Neuronal stem cell (in vitro differentiated cells): ENCODE data around the gene TFB1M.
"Not testable (repeated sequence)": the region's sequence is repeated elsewhere in the genome, so short reads cannot be mapped to it uniquely, and the experiment has no call there.

Experiments
- DNase-seq: peaks from one replicate; pipeline ENCODE4 v3.0.0-alpha.2; 2013; ENCODE audit warnings: low spot score
- H2AFZ ChIP-seq: one replicate; pipeline ENCODE4 v1.6.1; 2013; ENCODE audit warnings: mild to moderate bottlenecking, low read length, inconsistent platforms
- H2AK5ac ChIP-seq: 2 replicates; pipeline ENCODE4 v1.6.1; 2013; ENCODE audit warnings: low read depth, mild to moderate bottlenecking, inconsistent platforms, low read length, moderate library complexity, mixed read lengths
- H2BK120ac ChIP-seq: 2 replicates; pipeline ENCODE4 v1.6.1; 2013; ENCODE audit warnings: low read depth, mild to moderate bottlenecking, inconsistent platforms, low read length, moderate library complexity, mixed read lengths
- H2BK12ac ChIP-seq: one replicate; pipeline ENCODE4 v1.6.1; 2013; ENCODE audit warnings: low read length, inconsistent platforms
- H2BK15ac ChIP-seq: 2 replicates; pipeline ENCODE4 v1.6.1; 2013; ENCODE audit warnings: mild to moderate bottlenecking, low read length, inconsistent platforms, mixed read lengths
- H2BK5ac ChIP-seq: one replicate; pipeline ENCODE4 v1.6.1; 2013; ENCODE audit warnings: inconsistent platforms, mild to moderate bottlenecking, low read length, moderate library complexity
- H3K14ac ChIP-seq: one replicate; pipeline ENCODE4 v1.6.1; 2013; ENCODE audit warnings: low read length, inconsistent platforms
- H3K18ac ChIP-seq: 2 replicates; pipeline ENCODE4 v1.6.1; 2013; ENCODE audit warnings: low read length, inconsistent platforms
- H3K23ac ChIP-seq: 2 replicates; pipeline ENCODE4 v1.6.1; 2013; ENCODE audit warnings: low read depth, mild to moderate bottlenecking, mixed read lengths, low read length, inconsistent platforms; ENCODE audit not compliant: poor library complexity
- H3K27ac ChIP-seq: replicated peaks from 3 replicates; pipeline ENCODE4 v1.5.1; 2013; ENCODE audit warnings: low read length, inconsistent platforms
- H3K27me3 ChIP-seq, 3 experiments: 2 replicates each; pipeline ENCODE4 v1.6.1; 2013; ENCODE audit warnings: low read length in 3 of 3, mild to moderate bottlenecking in 2 of 3, inconsistent platforms in 1 of 3, low read depth in 1 of 3, mixed read lengths in 1 of 3, moderate library complexity in 1 of 3; ENCODE audit not compliant: control insufficient read depth in 3 of 3, insufficient read depth in 3 of 3
- H3K36me3 ChIP-seq, 2 donors: replicated peaks in 1 of 2; 2 replicates each; pipeline ENCODE4 v1.6.1; 2013; ENCODE audit warnings: low read length in 2 of 2; ENCODE audit not compliant: control insufficient read depth in 2 of 2, insufficient read depth in 2 of 2
- H3K4ac ChIP-seq: 2 replicates; pipeline ENCODE4 v1.6.1; 2013; ENCODE audit warnings: inconsistent platforms, mild to moderate bottlenecking, low read length, moderate library complexity
- H3K4me1 ChIP-seq, 2 donors: 1 replicate in 1 of 2; 2 replicates in 1 of 2; pipeline ENCODE4 v1.6.1; 2013; ENCODE audit warnings: low read length in 2 of 2, low read depth in 1 of 2; ENCODE audit not compliant: control insufficient read depth in 2 of 2, insufficient read depth in 1 of 2
- H3K4me2 ChIP-seq: one replicate; pipeline ENCODE4 v1.6.1; 2013; ENCODE audit warnings: mild to moderate bottlenecking, low read length, inconsistent platforms; ENCODE audit not compliant: insufficient read depth, poor library complexity, severe bottlenecking
- H3K4me3 ChIP-seq, 2 donors: 2 replicates each; pipeline ENCODE4 v1.5.1; 2013; ENCODE audit warnings: low read length in 2 of 2, mild to moderate bottlenecking in 2 of 2, inconsistent platforms in 1 of 2, moderate library complexity in 1 of 2
- H3K79me1 ChIP-seq: one replicate; pipeline ENCODE4 v1.6.1; 2013; ENCODE audit warnings: low read depth, mild to moderate bottlenecking, inconsistent platforms, low read length, moderate library complexity
- H3K9ac ChIP-seq: one replicate; pipeline ENCODE4 v1.6.1; 2013; ENCODE audit warnings: mild to moderate bottlenecking, low read depth, low read length, inconsistent platforms; ENCODE audit not compliant: poor library complexity
- H3K9me3 ChIP-seq, 2 donors: replicated peaks in 1 of 2; 2 replicates each; pipeline versions ENCODE3 to v1.6.1; 2013; ENCODE audit warnings: low read length in 2 of 2, mild to moderate bottlenecking in 2 of 2, inconsistent platforms in 1 of 2, low read depth in 1 of 2, mixed read lengths in 1 of 2, moderate library complexity in 1 of 2; ENCODE audit not compliant: control insufficient read depth in 2 of 2, insufficient read depth in 1 of 2
- H4K8ac ChIP-seq: one replicate; pipeline ENCODE4 v1.6.1; 2013; ENCODE audit warnings: low read depth, mild to moderate bottlenecking, inconsistent platforms, low read length, moderate library complexity
- H4K91ac ChIP-seq: one replicate; pipeline ENCODE4 v1.6.1; 2013; ENCODE audit warnings: low read length, low read depth, mild to moderate bottlenecking, inconsistent platforms; ENCODE audit not compliant: poor library complexity
- WGBS, 2 donors: extraction: QIAGEN DNeasy Blood & Tissue Kit; methylation state at CpG; one replicate each; pipeline ENCODE4 v1.1.7; 2013; ENCODE audit warnings: missing lambda C conversion rate in 2 of 2, mixed read lengths in 1 of 2; ENCODE audit not compliant: insufficient read length in 2 of 2, insufficient replicate concordance in 1 of 2; ENCODE audit errors: extremely low coverage in 2 of 2; 5-methylcytosine and 5-hydroxymethylcytosine counted together

TFB1M gene

GRCh38 chr6:155218711-155219110 is 95.6 kb downstream of the TFB1M start:
- H2BK5ac ChIP-seq, H2AK5ac ChIP-seq, H2BK15ac ChIP-seq, H2BK120ac ChIP-seq, H3K27me3 ChIP-seq, H2BK12ac ChIP-seq, H3K23ac ChIP-seq, H4K91ac ChIP-seq, H3K14ac ChIP-seq, H3K18ac ChIP-seq, H3K9ac ChIP-seq, H4K8ac ChIP-seq, DNase-seq, H3K4me2 ChIP-seq, H3K4me3 ChIP-seq, H3K79me1 ChIP-seq, H3K27ac ChIP-seq, H3K4ac ChIP-seq, H3K9me3 ChIP-seq, H2AFZ ChIP-seq: not testable (repeated sequence)
- no CpG with 5 or more reads among the region's 20 CpGs for WGBS, 2 donors
- H3K36me3 ChIP-seq = peaks cover 0 to 37% of the 10 kb centered on the region in 2 donors
- H3K4me1 ChIP-seq = peaks cover 4 to 11% of the 10 kb centered on the region in 2 donors

- no peak overlapping the region for H2BK15ac ChIP-seq
- H3K27ac ChIP-seq = no peak overlapping the region
- no peak overlapping the region for H2BK120ac ChIP-seq
- no peaks in the 10 kb centered on the region for H3K27me3 ChIP-seq
- H3K9ac ChIP-seq = no peak overlapping the region
- H2AFZ ChIP-seq = no peak overlapping the region
- peaks cover 0 to 6% of the 10 kb centered on the region in 2 donors for H3K9me3 ChIP-seq
- no peaks in the 10 kb centered on the region for H3K79me1 ChIP-seq
- H3K4me2 ChIP-seq = no peak overlapping the region
- no peak overlapping the region for H4K91ac ChIP-seq
- no peak overlapping the region for H2BK5ac ChIP-seq
- H3K4ac ChIP-seq = no peak overlapping the region
- DNase-seq = peak; percentile 15
- H3K23ac ChIP-seq = no peak overlapping the region
- H3K36me3 ChIP-seq = peaks cover 0 to 51% of the 10 kb centered on the region in 2 donors
- no CpG with 5 or more reads among the region's 11 CpGs for WGBS, 2 donors
- H2AK5ac ChIP-seq = no peak overlapping the region
- H3K4me1 ChIP-seq = peaks cover 4 to 11% of the 10 kb centered on the region in 2 donors
- H2BK12ac ChIP-seq = no peak overlapping the region
- no peak overlapping the region for H4K8ac ChIP-seq
- H3K14ac ChIP-seq = no peak overlapping the region
- no peak overlapping the region for H3K4me3 ChIP-seq
- H3K18ac ChIP-seq = peak overlapping the region; percentile 81
Observed at GRCh38 chr6:155216312-155217046, 97.8 kb downstream of the TFB1M start.

GRCh38 chr6:155215906-155216305 is 98.4 kb downstream of the TFB1M start:
- H2BK120ac ChIP-seq = no peak overlapping the region
- no peak overlapping the region for H3K4me2 ChIP-seq
- H4K8ac ChIP-seq = no peak overlapping the region
- H3K4me1 ChIP-seq = peaks cover 4 to 10% of the 10 kb centered on the region in 2 donors
- H3K36me3 ChIP-seq = peaks cover 0 to 52% of the 10 kb centered on the region in 2 donors
- no peaks in the 10 kb centered on the region for H3K27me3 ChIP-seq
- H3K9ac ChIP-seq = no peak overlapping the region
- no peak for DNase-seq
- no peak overlapping the region for H3K18ac ChIP-seq
- H3K79me1 ChIP-seq = no peaks in the 10 kb centered on the region
- H3K4me3 ChIP-seq = no peak overlapping the region
- no peak overlapping the region for H2AFZ ChIP-seq
- peaks cover 0 to 6% of the 10 kb centered on the region in 2 donors for H3K9me3 ChIP-seq
- H2BK12ac ChIP-seq = no peak overlapping the region
- H4K91ac ChIP-seq = no peak overlapping the region
- no peak overlapping the region for H2AK5ac ChIP-seq
- WGBS, 2 donors = no CpG with 5 or more reads among the region's 4 CpGs
- no peak overlapping the region for H3K23ac ChIP-seq
- no peak overlapping the region for H2BK15ac ChIP-seq
- H3K4ac ChIP-seq = no peak overlapping the region
- H3K27ac ChIP-seq = no peak overlapping the region
- H3K14ac ChIP-seq = no peak overlapping the region
- no peak overlapping the region for H2BK5ac ChIP-seq

GRCh38 chr6:155213611-155214372 is 100.5 kb downstream of the TFB1M start:
- H4K8ac ChIP-seq = no peak overlapping the region
- peak overlapping the region; percentile 68 for H3K9ac ChIP-seq
- H4K91ac ChIP-seq = no peak overlapping the region
- no peak overlapping the region for H2AFZ ChIP-seq
- peaks cover 0 to 46% of the 10 kb centered on the region in 2 donors for H3K36me3 ChIP-seq
- H3K14ac ChIP-seq = no peak overlapping the region
- H3K9me3 ChIP-seq = peaks cover 0 to 6% of the 10 kb centered on the region in 2 donors
- no peak overlapping the region for H3K27ac ChIP-seq
- H3K4me3 ChIP-seq = no peak overlapping the region
- no peak overlapping the region for H2BK15ac ChIP-seq
- WGBS, 2 donors = no CpG with 5 or more reads among the region's 23 CpGs
- H3K4ac ChIP-seq = no peak overlapping the region
- peak overlapping the region; percentile 35 for H3K23ac ChIP-seq
- H3K18ac ChIP-seq = peak overlapping the region; percentile 79
- peaks cover 4 to 7% of the 10 kb centered on the region in 2 donors for H3K4me1 ChIP-seq
- H2BK120ac ChIP-seq = no peak overlapping the region
- H2AK5ac ChIP-seq = no peak overlapping the region
- no peaks in the 10 kb centered on the region for H3K79me1 ChIP-seq
- no peak overlapping the region for H2BK12ac ChIP-seq
- no peak for DNase-seq
- no peaks in the 10 kb centered on the region for H3K27me3 ChIP-seq
- H2BK5ac ChIP-seq = peak overlapping the region; percentile 2
- no peak overlapping the region for H3K4me2 ChIP-seq
